SJCRH30 (cell line): Measurements from ENCODE around the gene DQX1. TPM values are rescaled to one million over a fixed set of nuclear protein-coding genes. Genes with fewer than 3 reads are reported as not detected.
"Not testable (repeated sequence)": the region's sequence is repeated elsewhere in the genome, so short reads cannot be mapped to it uniquely, and the experiment has no call there.

Experiments used
- DNase-seq, 2 experiments: peaks; one replicate each; pipeline ENCODE4 v3.0.0-alpha.2; 2015 to 2020
- H3K27ac ChIP-seq: fragments of 250-450 bp; sonication (Bioruptor Pico); 2 replicates; pipeline ENCODE4 v1.5.1; 2020; ENCODE audit warnings: mild to moderate bottlenecking, moderate library complexity
- H3K27me3 ChIP-seq: fragments of 250-450 bp; sonication (Bioruptor Pico); 2 replicates; pipeline ENCODE4 v1.5.1; 2020; ENCODE audit warnings: mild to moderate bottlenecking, moderate library complexity
- H3K36me3 ChIP-seq: fragments of 250-450 bp; sonication (Bioruptor Pico); 2 replicates; pipeline ENCODE4 v1.5.1; 2020; ENCODE audit warnings: mild to moderate bottlenecking, moderate library complexity
- H3K4me1 ChIP-seq: fragments of 250-450 bp; sonication (Bioruptor Pico); 2 replicates; pipeline ENCODE4 v1.5.1; 2020; ENCODE audit warnings: mild to moderate bottlenecking, moderate library complexity
- H3K4me3 ChIP-seq: fragments of 250-450 bp; sonication (Bioruptor Pico); 2 replicates; pipeline ENCODE4 v1.5.1; 2020; ENCODE audit warnings: mild to moderate bottlenecking, moderate library complexity
- H3K9me3 ChIP-seq: fragments of 250-450 bp; sonication (Bioruptor Pico); replicated peaks from 2 replicates; pipeline ENCODE4 v1.5.1; 2020; ENCODE audit warnings: mild to moderate bottlenecking, moderate library complexity
- total RNA-seq: library from RNA; depleted of rRNA; stranded (reverse); fragments of >200 nt; shearing (Covaris generic); gene quantifications from 2 replicates; pipeline ENCODE4 v1.2.3, GENCODE V29; 2014; rRNA removed

DQX1 gene
- 0.30 and 0.61 TPM in 2 replicates for total RNA-seq

- H3K4me1 ChIP-seq, result peaks cover 7% of the 10 kb centered on the region
- no peaks in the 10 kb centered on the region for H3K27me3 ChIP-seq
- H3K9me3 ChIP-seq, result no peaks in the 10 kb centered on the region
- H3K27ac ChIP-seq, result no peak within 1 kb of the TSS
- peaks cover 30% of the 10 kb centered on the region for H3K36me3 ChIP-seq
- peak in 1 of 2 experiments; percentile 59 for DNase-seq
- no peak within 1 kb of the TSS for H3K4me3 ChIP-seq
Measured at GRCh38 chr2:74525717-74526648, at the start of gene DQX1. Gene DQX1, minus strand, starts transcription at chr2:74526231. Its CDS starts 502 bp downstream, at chr2:74525729.

GRCh38 chr2:74575320-74575719, 49.3 kb upstream of the DQX1 start:
- no peak for DNase-seq
- Histone ChIP-seq H3K4me3 (no peak overlapping the region), H3K27me3 (no peaks in the 10 kb centered on the region), H3K36me3 (no peaks in the 10 kb centered on the region), H3K4me1 (peaks cover 8% of the 10 kb centered on the region), H3K27ac (no peak overlapping the region), H3K9me3 (no peaks in the 10 kb centered on the region)

GRCh38 chr2:74573747-74574562, 47.9 kb upstream of the DQX1 start:
- H3K27ac ChIP-seq, result no peak overlapping the region
- peak overlapping the region; percentile 22 for H3K4me3 ChIP-seq

GRCh38 chr2:74572178-74572925, 46.3 kb upstream of the DQX1 start:
- Histone ChIP-seq H3K4me1 (peaks cover 2% of the 10 kb centered on the region; the same call in 1 of the 2 replicates), H3K27ac (no peak overlapping the region), H3K36me3 (no peaks in the 10 kb centered on the region), H3K27me3 (peaks cover 7% of the 10 kb centered on the region; the same call in 1 of the 2 replicates), H3K4me3 (no peak overlapping the region), H3K9me3 (no peaks in the 10 kb centered on the region)
- no peak for DNase-seq

More at GRCh38 chr2:74573747-74574562, 47.9 kb upstream of the DQX1 start:
- Histone ChIP-seq H3K27me3 (no peaks in the 10 kb centered on the region), H3K36me3 (no peaks in the 10 kb centered on the region), H3K4me1 (peaks cover 8% of the 10 kb centered on the region), H3K9me3 (no peaks in the 10 kb centered on the region)
- peak; percentile 45 to 66 for DNase-seq

- H3K36me3 ChIP-seq, result no peaks in the 10 kb centered on the region
- DNase-seq, result no peak
- H3K4me3 ChIP-seq, result no peak overlapping the region
- H3K27me3 ChIP-seq, result peaks cover 13% of the 10 kb centered on the region; the same call in 1 of the 2 replicates
- H3K27ac ChIP-seq, result no peak overlapping the region
- no peaks in the 10 kb centered on the region for H3K4me1 ChIP-seq
- no peaks in the 10 kb centered on the region for H3K9me3 ChIP-seq
Measured at GRCh38 chr2:74571058-74571457, 45.0 kb upstream of the DQX1 start.

- no peaks in the 10 kb centered on the region for H3K36me3 ChIP-seq
Measured at GRCh38 chr2:74569686-74570085, 43.7 kb upstream of the DQX1 start.

GRCh38 chr2:74567881-74568280, 41.9 kb upstream of the DQX1 start:
- H3K27me3 ChIP-seq, result peaks cover 24% of the 10 kb centered on the region
- no peak overlapping the region for H3K27ac ChIP-seq
- DNase-seq, result no peak

More at GRCh38 chr2:74569686-74570085, 43.7 kb upstream of the DQX1 start:
- Histone ChIP-seq H3K4me1 (no peaks in the 10 kb centered on the region), H3K27me3 (peaks cover 20% of the 10 kb centered on the region; the same call in 1 of the 2 replicates), H3K9me3 (no peaks in the 10 kb centered on the region), H3K4me3 (no peak overlapping the region), H3K27ac (no peak overlapping the region)
- DNase-seq, result no peak

GRCh38 chr2:74566754-74567085, 40.7 kb upstream of the DQX1 start:
- no peaks in the 10 kb centered on the region for H3K9me3 ChIP-seq
- no peak for DNase-seq
- H3K27me3 ChIP-seq, result peaks cover 32% of the 10 kb centered on the region
- no peaks in the 10 kb centered on the region for H3K36me3 ChIP-seq
- H3K4me1 ChIP-seq, result no peaks in the 10 kb centered on the region
- no peak overlapping the region for H3K4me3 ChIP-seq
- H3K27ac ChIP-seq, result no peak overlapping the region

More at GRCh38 chr2:74567881-74568280, 41.9 kb upstream of the DQX1 start:
- no peaks in the 10 kb centered on the region for H3K4me1 ChIP-seq
- no peaks in the 10 kb centered on the region for H3K36me3 ChIP-seq
- no peaks in the 10 kb centered on the region for H3K9me3 ChIP-seq
- no peak overlapping the region for H3K4me3 ChIP-seq

GRCh38 chr2:74566076-74566753, 40.2 kb upstream of the DQX1 start:
- no peak for DNase-seq
- Histone ChIP-seq H3K4me3 (no peak overlapping the region), H3K9me3 (no peaks in the 10 kb centered on the region), H3K27ac (no peak overlapping the region), H3K4me1 (no peaks in the 10 kb centered on the region), H3K27me3 (peaks cover 36% of the 10 kb centered on the region), H3K36me3 (no peaks in the 10 kb centered on the region)

GRCh38 chr2:74564222-74564621, 38.2 kb upstream of the DQX1 start:
- H3K4me3 ChIP-seq, result no peak overlapping the region
- no peaks in the 10 kb centered on the region for H3K4me1 ChIP-seq
- peaks cover 48% of the 10 kb centered on the region for H3K27me3 ChIP-seq
- no peaks in the 10 kb centered on the region for H3K36me3 ChIP-seq
- H3K9me3 ChIP-seq, result no peaks in the 10 kb centered on the region
- H3K27ac ChIP-seq, result no peak overlapping the region
- DNase-seq, result no peak

GRCh38 chr2:74562126-74562775, 36.2 kb upstream of the DQX1 start:
- no peaks in the 10 kb centered on the region for H3K36me3 ChIP-seq
- no peaks in the 10 kb centered on the region for H3K9me3 ChIP-seq
- peaks cover 43% of the 10 kb centered on the region for H3K27me3 ChIP-seq
- H3K4me3 ChIP-seq, result no peak overlapping the region
- DNase-seq, result no peak
- no peaks in the 10 kb centered on the region for H3K4me1 ChIP-seq
- no peak overlapping the region for H3K27ac ChIP-seq

GRCh38 chr2:74561022-74561421, 35.0 kb upstream of the DQX1 start:
- not testable (repeated sequence) for H3K4me3 ChIP-seq, H3K36me3 ChIP-seq, DNase-seq, H3K9me3 ChIP-seq, H3K4me1 ChIP-seq, H3K27ac ChIP-seq
- peaks cover 38% of the 10 kb centered on the region for H3K27me3 ChIP-seq

GRCh38 chr2:74560591-74560990, 34.6 kb upstream of the DQX1 start:
- no peaks in the 10 kb centered on the region for H3K4me1 ChIP-seq
- H3K4me3 ChIP-seq, result no peak overlapping the region
- no peaks in the 10 kb centered on the region for H3K36me3 ChIP-seq
- no peak overlapping the region for H3K27ac ChIP-seq
- DNase-seq, result no peak
- peaks cover 36% of the 10 kb centered on the region for H3K27me3 ChIP-seq
- H3K9me3 ChIP-seq, result no peaks in the 10 kb centered on the region
